ENCODE results near the gene GANC.
"Not testable (repeated sequence)": the region's sequence is repeated elsewhere in the genome, so short reads cannot be mapped to it uniquely, and the experiment has no call there.

GANC gene

GRCh38 chr15:42272939-42273899 lies at the start of gene GANC, which contains the start of gene TMEM87A:
TSS of gene GANC (plus strand) at chr15:42273201. CDS start at chr15:42274482, 1,281 bp downstream.
TSS of gene TMEM87A (minus strand) at chr15:42273433. CDS start at chr15:42273398, 35 bp downstream.
- peak; percentile 96 to 98 for DNase-seq

DNA sequence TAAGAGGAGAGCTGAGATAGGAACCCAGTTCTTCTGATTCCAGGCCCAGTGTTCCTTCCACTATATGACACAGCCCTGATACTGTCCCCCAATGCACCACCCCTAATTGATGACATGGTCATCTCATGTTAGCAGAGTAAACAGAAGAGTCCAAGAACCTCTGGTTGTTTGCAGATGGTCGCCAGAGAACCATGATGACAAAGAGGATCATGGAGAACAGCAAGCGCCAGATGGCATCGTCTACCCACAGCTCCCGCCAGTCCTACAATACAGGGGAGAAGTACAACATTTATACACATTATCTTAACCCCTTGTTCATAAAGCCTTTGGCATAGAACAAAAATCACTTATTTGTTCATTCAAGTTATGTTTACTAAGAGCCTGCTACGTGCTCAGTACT lies 46.4 kb upstream of the GANC start:
- no peak for DNase-seq

DNA sequence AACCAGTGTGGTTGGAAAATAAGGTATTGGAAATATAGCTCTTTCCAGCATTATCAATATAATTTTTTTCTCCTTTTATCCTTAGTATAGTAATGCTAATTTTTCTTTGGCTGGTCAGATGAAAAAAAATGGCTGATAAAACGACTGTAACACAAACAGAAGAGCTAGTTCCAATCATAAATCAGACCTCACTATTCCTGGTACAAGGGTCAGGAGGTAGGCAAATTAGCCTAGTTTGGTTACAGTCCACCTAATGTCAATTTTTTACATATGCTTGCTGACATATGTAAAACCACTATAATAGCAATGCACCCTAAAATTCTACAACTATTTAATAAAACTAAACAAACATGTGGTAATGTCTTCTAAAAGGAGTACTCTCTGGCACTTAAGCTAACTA lies 45.0 kb upstream of the GANC start:
- DNase-seq = no peak

DNA sequence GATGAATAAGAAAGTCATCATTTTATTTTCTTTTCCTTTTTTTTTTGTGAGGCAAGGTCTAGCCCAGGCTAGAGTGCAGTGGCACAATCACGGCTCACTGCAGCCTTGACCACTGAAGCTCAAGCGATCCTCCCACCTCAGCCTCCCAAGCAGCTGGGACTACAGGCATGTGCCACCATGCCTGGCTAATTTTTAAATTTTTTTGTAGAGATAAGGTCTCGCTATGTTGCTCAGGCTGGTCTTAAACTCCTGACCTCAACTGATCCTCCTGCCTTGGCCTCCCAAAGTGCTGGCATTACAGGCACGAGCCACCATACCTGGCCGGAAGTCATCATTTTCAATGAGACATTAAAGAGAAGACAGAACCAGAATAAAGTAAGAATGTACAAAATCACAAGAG lies 44.0 kb upstream of the GANC start:
- not testable (repeated sequence) for DNase-seq

DNA sequence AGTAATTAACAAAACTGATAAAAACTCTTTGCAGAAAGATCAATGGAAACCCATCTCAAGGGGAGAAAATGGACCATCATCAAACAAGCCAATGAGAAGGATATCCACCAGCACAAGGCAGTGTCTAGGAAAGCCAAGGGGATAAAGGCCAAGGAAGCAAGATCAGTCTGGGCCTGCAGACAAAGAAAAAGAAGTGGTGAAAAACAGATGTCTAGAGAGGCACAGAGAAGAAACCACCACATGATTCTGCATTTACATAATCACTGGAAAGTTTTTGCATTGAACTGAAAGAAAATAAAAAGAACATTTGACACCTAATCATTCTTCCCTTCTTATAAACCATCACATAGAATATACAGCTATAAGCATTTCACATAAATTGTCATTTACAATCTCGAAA lies 41.9 kb upstream of the GANC start:
- DNase-seq = no peak

DNA sequence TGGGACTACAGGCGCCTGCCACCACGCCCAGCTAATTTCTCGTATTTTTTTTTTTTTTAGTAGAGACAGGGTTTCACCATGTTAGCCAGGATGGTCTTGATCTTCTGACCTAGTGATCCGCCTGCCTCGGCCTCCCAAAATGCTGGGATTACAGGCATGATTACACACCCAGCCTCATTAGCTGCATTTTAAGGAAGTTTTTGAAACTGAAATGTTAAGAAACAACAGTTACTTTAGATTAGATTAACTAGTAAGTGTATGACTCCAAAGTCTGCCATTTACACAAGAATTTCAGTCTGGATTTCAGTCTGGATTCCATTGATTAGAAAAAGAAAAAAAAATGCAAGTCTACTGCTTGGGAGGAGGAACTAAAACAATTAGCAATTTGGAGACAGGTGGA lies 40.4 kb upstream of the GANC start:
- no peak for DNase-seq

GRCh38 chr15:42233107-42233506 lies 39.9 kb upstream of the GANC start:
- peak; percentile 3 to 27 for DNase-seq

GRCh38 chr15:42239528-42240182 lies 33.3 kb upstream of the GANC start:
- no peak for DNase-seq

DNA sequence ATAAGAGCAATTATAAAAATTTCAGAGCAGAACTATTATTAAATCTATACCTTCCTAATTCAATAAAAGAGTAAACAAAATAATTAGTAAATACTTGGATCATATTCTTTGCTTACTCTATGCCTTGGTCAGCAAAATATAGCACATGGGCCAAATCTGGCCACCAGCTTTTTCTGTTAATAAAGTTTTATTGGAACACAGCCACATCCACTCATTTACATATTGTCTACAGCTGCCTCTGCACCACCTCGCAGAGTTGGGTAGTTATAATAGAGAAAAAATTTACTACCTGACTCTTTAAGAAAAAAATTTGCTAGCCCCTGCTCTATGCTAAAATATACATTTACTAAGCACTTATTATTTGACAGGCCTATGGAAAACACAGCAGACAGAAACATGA lies 32.2 kb upstream of the GANC start:
- no peak for DNase-seq

- DNase-seq = no peak
Observed at GRCh38 chr15:42253300-42253699, 19.7 kb upstream of the GANC start.

DNA sequence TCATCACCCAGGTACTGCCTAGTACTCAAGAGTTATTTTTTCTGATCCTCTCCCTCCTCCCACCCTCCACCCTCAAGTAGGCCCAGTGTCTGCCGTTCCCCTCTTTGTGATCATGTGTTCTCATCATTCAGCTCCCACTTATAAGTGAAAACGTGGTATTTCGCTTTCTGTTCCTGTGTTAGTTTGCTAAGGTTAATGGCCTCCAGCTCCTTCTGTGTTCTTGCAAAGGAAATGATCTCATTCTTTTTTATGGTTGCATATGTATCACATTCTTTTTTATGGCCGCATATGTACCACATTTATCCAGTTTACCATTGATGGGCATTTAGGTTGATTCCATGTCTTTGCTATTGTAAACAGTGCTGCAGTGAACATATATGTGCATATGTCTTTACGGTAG lies 8.2 kb upstream of the GANC start:
- no peak for DNase-seq

- no peak for DNase-seq
Observed at GRCh38 chr15:42267286-42267685, 5.7 kb upstream of the GANC start.

DNA sequence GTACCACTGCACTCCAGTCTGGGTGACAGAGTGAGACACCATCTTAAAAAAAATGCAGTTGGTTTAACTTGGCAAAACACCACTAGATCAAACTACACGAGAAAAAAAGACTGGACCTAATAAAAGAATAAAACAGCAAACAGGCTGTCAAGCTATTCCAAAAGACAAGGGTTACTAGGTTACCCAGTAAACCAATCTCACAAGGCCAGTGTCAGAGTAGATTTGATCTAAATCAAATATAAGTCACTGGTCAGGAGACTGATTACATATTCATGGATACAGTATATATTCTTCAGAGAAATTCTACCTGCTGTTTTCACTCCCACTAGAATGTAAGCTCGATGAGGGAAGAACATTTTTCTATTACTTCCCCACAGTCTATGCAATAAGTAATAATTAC lies 2.5 kb upstream of the GANC start:
- no peak for DNase-seq

GRCh38 chr15:42270996-42271395 lies 2.0 kb upstream of the GANC start:
- no peak for DNase-seq

DNA sequence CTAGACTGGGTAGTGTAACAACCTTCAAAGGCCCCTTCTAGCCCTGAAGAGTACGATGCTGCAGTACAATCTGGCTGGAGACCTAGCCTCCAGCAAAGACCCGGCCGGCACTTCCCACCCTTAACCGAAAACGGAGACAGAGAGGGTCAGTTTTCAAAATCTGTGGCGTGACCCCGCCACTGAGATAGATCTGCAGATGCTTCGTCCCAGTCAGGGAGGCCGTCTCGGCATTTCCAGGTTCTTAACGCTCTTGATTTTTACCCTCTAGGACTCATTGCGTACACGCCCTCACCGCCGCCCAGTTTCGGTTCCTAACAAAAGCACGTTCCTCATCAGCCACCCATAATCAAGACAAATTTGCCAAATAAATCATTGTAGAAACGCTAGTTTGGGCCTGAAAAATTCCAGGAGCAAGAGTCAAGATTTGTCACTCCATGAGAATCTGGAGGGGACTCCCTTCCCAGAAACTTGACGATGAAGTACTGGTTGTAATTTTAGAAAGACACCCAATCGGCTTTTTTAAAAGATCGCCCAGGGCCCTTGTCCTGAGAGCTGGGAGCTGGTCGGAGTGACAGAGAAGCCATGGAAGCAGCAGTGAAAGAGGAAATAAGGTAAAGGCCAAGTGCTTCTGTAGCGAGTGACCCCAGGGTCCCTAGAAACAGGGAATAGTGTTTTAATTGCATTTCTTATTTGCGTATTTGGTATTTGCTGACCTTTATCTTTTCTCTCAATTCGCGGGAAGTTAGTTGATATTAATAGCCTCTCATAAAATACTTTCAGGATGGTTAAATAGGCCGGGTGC lies 1.1 kb downstream of the GANC start:
- DNase-seq = peak; percentile 68 to 79

- no peak for DNase-seq
Observed at GRCh38 chr15:42274702-42274989, 1.6 kb downstream of the GANC start.

DNA sequence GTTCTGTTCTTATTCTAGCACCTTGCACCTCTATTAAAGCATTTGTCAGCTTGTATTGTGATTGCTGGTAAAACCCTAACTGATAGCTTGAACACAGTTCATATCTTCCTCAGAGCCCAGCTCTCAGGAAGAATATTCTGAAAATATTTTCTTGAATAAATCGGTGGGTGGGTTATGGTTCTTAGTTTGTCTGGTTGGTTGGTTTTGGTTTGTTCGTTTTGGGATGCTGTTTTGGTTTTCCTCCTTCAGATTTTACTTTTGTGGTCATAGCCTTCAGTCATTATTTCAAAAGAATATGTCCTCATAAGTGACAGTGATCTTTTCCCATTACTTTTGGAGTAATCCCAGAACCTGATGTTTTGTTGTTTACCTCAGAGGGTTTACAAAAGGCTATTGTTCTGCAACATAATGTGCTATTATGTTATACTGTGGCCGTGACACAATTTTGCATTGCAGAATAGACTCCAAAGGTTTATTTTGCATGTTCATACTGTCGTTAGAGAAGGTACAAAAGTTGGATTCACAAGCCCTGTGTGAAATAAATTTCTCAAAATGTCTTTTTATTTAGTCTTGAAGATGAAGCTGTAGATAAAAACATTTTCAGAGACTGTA lies 2.9 kb downstream of the GANC start:
- DNase-seq = peak; percentile 7 to 23

- no peak for DNase-seq
Observed at GRCh38 chr15:42276762-42277161, 3.8 kb downstream of the GANC start.

GRCh38 chr15:42279234-42279723 lies 6.3 kb downstream of the GANC start:
- peak; percentile 61 to 70 for DNase-seq

GRCh38 chr15:42282344-42282743 lies 9.3 kb downstream of the GANC start:
- DNase-seq = no peak

DNA sequence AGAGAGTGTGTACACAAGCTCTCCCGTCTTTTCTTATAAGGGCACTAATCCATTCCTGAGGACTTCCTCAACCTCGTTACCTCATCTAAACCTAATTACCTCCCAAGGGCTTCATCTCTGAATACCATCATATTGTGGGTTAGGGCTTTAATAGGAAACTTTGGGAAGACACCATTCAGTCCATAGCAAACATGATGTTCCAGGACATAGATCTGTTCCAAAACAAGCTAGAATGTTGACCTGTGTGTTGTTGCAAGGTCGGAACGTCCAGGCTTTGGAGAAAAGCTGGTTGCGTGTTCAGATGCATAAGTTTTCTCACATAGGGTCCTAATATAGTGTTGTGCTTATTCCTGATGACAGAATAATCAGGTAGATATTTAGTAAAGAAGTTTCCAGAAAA lies 9.9 kb downstream of the GANC start:
- no peak for DNase-seq

- DNase-seq = no peak
Observed at GRCh38 chr15:42283671-42284070, 10.7 kb downstream of the GANC start.

DNA sequence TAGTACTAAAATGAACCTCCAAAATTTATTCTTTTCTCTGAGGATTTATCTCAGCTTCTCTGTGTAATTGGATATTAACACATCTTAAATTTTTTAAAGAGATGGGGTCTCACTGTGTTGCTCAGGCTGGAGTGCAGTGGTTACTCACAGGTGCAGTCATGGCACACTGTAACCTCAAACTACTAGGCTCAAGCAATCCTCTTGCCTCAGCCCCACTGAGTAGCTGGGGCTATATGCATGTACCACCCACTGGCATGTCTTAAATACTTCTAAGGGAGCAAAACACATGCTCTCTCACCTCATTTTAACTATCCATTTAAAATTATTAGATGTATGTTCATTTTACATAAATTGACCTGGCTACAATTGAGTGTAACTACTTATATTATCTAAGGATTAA lies 11.6 kb downstream of the GANC start:
- no peak for DNase-seq

Data from inflammatory macrophage treated with lipopolysaccharide for 1 hour (primary cell).